ENCODE measurements around the gene STYXL2.

STYXL2 gene

DNA sequence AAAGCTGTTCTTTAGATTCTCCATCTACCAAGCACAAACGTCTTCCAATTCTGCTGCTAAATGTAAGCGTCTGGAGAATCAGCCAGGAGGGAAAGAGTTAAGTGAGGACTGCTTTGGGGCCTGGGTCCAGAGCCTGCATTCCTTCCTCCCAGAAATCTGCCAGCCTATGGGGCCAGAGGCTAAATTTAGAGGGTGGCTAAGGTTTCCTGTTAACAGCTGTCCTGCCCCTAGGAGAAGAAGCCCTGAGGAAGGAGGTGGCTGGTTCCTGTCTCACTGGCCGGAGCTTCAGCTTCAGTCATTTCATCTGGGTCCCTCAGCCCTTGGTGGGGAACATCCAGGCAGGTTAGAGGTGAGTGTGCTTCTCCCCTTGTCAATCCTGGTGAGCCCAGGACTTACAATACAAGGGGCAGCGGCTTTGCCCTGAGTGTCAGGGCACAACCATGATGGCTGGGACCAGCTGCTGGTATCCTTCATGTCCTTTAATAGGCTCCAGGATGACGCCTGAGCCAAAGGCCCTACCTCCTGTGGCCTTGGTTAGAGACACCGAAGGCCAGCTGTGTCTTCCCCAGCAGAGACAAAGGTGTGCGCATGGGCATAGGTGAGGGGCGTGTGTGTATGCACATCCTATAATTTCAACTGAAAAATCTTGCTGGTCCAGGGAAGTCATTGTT, at the start of gene STYXL2:
TSS of gene STYXL2 (plus strand) at position 230 of the 671 bp plus-strand sequence. CDS start 775 bp downstream, outside the sequence.
- DNase-seq = no peak

DNA sequence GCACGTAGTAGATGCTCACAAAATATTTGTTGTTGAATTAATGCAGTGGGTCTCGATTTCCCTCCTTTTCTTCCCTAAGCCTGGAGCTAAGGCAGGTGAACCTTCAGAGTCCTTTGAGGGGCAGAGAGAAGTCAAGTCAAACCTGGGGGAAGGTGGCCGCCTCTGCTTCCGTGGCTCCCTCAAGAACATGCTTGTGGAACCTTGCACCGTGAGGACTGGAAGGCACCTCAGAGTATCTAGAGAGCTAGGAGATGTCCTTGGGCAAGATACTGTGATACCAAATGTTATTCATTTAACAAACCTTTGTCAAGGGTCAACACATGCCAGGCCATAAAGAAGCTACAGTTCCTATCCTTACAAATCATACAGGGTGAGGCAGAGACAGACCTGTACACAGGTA, 42.0 kb upstream of the STYXL2 start:
- no peak for DNase-seq

DNA sequence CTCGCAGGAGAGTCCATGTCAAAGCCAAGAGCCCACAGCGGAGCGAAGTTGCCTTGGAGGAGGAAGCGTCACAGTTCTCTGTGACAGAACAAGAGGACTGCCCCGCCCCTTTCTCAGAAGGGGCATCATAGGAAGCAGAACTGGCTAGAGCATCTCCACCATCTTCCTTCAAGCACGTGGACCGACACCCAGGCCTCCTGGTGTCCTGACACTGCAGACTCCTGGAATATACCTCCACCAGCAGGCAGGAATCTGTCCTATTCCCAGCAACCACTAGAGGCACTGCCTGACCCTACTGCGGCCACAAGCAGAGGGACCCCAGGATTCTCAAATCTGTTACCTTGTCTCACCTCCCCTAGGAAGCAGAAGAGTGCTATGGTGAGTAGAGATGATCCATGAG, 41.5 kb upstream of the STYXL2 start:
- no peak for DNase-seq

DNA sequence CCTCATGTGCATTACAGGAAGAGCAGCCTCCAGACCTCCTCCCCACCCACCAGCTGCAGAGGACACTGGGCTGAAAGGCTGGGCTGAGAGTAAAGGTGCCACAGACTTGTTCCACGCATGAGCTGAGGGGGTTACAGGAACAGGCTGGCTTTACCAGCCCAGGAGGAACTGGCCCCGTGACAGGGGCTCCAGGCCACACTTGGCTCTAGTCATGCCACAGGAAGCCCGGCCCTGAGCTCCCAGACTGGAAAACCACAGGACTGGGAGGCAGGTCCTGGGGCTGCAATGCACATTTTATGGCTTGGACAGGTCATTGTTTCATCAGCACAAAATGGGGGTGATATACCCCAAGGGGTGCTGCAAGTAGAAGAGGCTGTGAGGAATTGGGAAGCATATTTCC, 39.3 kb upstream of the STYXL2 start:
- DNase-seq = no peak

DNA sequence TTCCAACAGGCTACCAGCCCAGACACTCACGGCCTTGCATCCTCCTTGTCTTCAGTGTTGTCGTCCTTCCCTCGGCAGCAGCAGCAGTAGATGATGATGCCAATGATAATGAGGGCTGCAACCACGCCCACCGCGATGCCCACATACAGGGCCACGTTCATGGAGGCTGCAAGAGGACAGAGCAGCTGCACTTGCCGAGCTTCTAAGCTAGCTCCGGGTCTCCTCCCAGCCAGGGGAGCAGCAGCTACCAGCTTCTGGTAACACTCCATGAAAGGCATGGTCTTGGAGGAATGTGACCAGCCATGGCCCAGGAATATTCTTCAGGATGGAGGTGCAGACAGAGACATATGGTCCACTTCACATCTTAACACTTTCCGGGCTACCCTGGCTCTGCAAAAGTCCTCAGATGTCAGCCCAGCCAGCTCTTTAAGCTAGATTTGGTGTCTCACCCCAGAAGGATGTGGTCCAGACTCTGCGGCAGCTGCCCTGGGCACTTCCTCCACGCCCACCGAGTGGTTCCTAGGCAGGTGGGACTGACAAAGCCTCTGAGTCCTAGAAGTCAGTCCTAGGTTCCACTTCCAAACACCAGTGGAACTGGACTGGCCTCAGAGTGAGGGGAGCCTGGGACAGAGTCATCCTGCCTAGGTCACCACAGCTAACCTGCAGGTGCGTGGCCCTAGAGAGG, 38.8 kb upstream of the STYXL2 start:
- DNase-seq = no peak

DNA sequence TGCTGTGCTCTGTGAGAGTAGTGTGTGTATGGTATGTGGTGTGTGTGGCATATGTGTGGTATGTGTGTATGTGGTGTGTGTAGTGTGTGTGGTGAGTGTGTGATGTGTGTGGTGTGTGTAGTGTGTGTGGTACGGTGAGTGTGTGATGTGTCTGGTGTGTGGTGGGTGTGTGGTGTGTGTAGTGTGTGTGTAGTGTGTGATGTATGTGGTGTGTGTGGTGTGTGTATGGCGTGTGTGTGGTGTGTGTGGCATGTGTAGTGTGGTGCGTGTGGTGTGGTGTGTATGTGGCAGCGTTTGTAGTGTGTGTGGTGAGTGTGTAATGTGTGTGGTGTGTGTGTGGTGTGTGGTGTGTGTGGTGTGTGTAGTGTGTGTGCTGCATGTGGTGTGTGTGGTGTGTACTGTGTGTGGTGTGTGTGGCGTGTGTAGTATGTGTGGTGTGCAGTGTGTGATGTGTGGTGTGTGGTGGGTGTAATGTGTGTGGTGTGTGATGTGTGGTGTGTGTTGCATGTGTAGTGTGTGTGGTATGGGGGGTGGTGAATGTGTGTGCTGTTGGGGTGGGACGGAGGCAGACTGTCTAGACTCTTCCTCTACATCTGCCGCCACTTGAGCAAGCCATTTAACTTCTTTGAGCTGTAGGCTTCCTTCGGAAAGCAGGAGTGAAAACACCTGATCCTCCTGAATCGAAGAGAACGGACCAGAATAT, 37.2 kb upstream of the STYXL2 start:
- DNase-seq = no peak

DNA sequence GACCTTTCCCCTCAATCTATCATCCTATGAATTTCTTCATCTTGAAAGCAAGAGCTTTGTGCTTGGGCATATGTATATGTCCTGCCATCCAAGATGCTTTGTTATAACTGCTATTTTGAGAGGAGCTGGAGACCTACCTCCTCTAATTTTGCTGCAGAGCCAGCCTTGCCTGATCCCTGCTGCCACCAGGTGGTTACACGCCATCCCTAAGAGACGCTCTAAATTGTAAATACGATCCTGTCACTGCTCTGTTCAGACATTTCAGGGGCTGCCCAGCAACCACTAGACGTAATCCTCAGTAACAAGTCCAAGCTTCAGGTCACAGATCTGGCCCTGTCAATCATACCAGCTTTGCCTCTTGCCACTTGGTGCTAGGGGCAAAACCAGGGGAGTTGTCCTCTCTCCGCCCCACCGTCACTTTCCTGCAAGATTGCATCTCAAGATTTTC, 36.6 kb upstream of the STYXL2 start:
- no peak for DNase-seq

DNA sequence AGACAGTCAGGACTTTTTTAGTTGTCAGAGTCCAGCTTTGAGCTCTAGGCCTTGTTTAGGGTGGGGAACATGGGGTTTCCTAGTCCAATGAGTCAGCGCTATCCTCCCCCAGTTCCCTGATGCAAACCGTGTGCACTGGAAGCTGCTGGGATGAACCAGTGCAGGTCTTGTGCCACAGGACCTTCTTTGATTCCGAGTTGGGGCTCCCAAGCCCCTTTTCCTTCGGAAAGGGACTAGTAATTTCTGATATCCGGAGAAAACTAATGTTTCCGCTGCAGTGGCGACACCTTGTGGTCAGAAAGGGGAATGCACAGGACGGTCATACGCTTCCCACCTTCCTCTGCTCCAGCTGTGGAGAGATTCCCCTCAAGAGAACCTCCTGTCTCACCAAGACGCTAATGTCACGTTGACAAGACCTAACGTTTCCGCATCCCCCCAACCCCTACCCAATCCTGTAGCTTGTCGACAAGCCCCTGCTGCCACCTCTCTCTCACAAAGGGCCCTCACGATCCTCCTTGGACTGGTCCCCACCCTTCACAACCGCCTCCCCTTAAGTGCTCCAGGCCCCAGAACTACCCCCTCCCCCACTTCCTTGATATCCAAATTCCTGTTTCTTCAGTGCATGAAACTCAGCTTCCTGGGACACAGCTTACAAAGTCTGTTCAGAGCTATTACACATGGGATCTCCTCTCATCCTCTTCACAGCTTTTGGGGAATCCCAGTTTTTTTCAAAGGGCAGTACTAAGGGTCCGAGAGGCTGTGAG, 34.6 kb upstream of the STYXL2 start:
- DNase-seq = peak; percentile 61 to 89

DNA sequence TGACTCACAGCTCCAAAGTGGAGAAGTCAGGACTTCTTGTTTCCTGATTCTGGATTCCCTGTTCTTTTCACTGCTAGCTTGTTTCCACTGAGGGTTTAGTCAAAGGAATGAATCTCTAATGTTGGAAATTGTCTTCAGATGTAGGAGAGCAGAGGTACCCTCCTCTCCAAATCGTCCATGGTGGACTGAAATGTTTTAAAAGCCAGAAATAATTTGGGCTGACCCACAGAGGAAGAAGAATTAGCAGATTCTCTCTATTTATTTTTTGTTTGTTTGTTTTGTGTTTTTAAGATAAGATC, 34.1 kb upstream of the STYXL2 start:
- DNase-seq = no peak

DNA sequence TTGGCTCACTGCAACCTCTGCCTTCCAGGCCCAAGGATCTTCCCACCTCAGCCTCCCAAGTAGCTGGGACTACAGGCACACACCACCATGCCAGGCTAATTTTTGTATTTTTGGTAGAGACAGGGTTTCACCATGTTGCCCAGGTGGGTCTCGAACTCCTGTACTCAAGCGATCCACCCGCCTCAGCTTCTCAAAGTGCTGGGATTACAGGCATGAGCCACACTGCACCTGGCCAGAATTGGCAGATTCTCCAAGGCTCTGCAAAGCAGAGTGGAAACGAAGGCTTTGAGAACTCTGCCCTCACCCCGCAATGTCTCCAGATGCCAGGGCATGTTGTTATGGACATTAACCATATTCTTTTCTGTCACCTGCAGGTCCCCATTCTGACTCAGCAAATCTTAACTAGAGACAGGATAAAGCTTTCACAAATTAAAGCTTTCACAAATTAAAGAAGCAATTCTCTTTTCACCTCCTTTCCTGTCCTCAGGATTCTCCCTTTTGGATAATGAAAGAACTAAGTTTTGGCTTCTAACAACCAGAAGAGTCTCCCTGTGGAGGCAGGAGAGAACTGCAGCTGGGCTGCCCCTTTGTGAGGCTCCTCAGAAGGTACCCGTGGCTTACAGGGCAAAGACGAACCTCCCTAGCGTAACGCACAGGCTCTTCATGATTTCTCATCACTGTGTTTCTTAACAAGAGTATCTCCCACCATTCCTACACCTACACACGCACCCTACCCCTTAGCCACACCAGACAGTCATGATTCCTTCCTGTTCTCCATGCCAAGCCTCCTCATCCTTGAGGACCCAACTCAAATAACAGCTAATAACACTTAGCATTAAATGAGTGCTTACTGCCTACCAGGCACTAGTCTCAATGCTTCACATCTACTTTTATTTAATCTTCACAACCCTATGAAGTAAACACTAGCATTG, 33.5 kb upstream of the STYXL2 start:
- DNase-seq = no peak

DNA sequence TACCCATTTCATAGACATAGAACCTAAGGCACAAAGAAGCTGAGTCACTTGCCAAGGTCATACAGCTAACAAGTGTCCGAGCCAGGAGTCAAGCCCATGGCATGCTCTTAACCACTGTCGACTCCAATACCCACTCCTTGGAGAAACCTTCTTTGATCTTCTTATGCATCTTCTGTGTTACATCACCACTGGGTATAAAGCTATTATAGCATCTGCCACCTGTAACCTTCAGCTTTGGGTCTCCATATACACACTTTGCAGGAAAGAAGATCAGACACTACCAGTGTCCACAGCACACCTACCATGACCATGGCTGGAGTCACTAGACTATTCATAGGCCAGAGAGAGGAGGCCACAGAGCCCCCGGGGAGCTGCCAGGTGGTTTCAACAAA, 32.8 kb upstream of the STYXL2 start:
- DNase-seq = no peak

DNA sequence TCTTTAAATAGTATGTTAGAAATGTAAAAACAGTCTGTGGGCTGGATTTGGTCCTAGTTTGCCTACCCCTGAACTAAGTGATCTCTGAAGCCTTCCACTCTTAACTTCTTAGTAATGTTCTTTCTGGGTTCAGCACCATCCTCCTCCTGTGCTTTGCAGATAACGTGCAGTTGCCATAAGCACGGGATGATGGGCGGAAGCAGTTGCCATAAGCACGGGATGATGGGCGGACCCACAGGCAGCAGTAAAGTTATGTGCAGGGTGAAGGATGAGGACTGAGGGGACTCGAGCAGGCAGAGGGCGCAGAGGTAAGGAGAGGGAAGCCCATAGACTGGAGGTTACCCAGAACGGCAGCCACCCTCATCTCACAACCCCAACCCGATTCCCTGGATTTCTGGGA, 29.3 kb upstream of the STYXL2 start:
- DNase-seq = no peak

DNA sequence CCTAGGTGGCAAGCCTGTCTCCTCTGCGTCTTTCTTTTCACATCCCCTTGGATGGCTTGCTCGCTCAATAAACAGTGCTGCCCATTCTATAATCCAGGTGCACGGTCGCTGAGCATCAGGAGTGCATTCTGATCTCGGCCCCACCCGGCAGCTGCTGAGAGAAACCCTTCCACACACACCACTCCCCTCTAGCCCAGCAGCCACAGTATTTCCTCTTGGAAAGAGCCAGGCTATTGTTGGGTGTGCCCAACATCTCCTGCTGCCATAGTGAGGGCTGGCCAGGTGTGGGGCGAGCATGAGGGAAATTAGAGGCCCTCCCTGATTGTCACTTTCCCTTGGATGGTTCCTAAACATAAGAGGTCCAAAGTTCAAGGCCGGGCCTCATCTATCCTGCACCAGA, 28.4 kb upstream of the STYXL2 start:
- DNase-seq = no peak

DNA sequence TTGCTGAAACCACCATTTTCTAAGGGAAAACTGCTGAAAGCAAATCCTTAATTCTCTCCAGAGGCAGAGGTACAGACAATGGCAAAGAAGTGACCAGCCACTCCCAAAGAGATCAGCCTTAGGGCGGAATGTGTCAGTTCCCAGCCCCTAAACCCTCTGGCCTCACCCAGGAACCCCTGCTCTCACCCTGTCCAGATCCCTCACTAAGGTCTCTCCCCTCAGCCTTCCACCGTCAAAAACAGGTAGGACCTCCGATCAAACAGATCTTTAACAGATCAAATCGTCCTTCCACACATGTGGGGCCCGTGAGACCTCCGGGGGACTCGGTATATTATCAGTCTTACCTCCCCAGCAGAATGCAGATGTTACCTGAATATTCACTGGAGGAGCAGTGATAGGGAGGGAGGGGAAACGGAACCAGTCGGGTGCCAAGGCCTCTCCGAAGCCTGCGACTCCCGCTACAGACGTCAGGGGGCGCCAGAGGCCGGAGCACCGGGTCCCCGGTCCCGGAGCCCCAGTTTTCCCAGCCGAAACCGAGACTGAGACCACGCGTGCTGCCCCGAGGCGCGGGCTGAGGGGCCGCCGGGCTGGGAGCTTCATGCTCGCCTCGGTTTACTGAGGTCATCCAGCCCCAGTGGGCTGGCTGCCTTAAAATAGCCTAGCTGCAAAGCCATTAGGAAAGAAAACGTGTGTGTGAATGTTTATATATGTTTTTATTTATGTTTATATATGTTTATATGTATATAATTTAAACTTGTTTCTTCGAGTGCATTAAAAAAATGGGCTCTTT, 27.3 kb upstream of the STYXL2 start:
- DNase-seq = peak; percentile 45 to 90

DNA sequence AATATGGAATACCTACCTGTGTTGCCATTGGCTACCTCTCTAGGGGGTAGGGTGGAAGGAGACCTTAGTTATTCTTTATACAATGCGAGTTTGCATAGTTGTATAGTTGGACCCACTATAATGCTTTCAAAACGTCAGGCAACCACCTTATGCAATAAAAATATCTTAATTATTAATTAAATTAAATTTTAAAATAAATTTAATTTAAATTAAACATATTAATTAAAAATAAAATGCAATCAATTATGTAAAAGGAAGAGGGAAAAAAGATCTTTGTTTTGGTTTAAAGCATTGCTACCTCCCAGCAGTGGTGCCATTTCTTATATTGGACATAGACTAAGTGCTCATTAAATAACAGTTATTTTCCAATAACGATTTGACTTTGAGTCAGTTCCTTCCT, 26.0 kb upstream of the STYXL2 start:
- no peak for DNase-seq

DNA sequence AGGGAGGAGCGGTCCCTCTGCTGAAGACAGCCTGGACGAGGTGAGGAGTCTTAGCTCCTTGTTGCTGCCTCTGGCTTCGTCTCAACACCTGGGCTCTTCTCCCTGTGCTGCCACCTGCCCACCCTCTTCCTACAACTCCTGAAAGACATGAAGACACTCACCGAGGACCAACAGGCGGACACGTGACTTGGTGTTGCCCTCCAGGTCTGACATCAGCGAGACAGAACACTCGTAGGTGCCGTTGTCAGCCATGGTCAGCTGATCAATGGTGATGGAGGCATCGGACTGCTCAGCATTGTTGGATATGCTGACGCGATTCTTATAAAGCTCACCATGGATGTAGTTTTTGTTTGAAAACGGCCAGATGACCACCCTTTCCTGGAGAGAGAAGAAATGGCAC, 25.1 kb upstream of the STYXL2 start:
- DNase-seq = no peak

DNA sequence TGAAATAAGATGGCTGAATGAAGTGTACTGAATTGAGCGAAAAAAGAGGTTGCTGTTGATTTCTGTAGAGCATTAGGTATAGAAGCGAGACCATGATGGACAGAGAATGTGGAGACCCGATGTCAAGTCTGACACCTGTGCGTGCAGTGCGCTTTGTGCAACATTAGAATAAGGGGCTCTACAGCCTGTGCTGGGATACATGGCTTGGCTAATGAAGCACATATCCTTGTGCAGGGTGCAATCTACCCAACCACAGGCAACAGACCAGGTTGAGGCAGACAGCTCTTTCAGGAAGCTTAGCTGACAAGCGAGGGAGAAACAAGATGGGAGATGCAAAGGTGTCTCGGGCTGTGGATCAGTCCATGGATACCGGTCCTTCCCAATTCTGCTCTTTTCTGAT, 22.6 kb upstream of the STYXL2 start:
- DNase-seq = no peak

DNA sequence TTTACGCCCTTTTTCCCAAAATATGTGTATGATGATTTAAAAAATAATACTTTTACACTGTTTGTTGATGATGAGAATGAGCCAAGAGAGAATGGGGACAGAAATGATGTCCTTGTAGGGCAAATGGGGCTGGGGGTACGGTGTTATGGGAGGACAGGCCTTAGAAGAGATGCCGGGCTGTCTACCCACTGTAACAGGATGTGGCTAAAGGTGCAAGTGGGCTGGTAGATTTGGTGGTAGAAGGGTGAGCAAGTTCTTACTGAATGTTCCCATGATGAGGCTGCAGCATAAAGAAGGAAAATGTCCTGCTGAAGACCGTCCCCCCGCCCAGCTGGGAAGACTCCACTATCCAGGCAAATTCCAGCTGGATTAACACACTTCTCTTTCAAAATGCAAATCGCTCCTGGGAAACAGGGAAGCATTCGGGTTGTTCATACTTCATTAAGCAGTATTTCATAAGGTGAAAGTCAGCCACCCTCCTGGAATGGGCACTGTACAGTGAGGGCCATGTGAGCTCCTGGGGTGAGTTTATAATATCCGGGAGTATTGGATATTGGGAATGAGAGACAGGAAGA, 17.7 kb upstream of the STYXL2 start:
- no peak for DNase-seq

DNA sequence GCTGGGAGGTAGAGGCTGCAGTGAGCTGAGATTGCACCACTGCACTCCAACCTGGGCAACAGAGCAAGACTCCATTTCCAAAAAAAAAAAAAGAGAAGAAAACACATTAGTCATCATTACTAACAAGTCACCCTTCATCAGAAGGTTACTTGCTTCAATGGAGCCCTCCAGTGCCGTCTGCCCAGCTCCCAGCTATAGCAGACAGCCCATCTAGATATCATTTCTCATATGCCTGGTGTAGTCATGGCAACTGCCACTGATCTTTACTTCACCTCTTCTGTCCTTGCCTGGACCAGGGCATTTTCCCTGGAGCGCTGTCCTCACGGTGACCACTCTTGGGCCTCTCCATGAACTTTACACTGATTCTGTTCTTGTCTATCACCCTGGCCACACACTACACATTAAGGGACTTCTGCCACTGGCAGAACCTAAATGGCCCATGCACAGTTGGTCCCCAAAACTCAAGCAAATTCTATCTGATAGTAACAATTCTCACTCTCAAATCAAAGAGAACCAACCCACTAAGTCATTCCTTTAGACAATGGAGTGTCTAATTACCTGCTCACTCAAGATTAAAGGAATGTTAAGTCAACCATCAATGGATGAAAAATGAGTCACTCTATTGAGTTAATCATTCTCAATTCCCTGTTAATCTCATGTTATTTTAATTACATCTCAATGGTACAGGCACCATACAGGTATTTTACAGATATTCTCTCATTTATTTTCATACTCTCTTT, 16.6 kb upstream of the STYXL2 start:
- no peak for DNase-seq

DNA sequence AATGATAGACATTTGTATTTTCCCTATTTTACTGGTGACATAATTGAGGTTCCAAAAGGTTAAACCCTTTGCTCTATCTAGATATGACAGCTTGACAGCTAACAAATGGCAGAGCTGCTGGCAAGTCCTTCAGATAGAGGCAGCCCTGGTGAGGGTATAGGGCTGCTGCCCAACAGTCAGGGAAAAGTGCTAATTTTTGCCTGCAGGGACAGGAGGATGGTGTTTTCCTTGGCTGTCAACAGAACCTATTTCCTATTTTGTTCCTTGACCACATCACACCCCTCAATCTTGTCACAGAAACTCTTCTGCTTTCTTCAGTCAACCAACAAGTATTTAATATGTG, 16.0 kb upstream of the STYXL2 start:
- DNase-seq = no peak
